Spleen (tissue), 11 donors: Measurements from ENCODE around the gene NDOR1. TPM values are rescaled to one million over a fixed set of nuclear protein-coding genes. Genes with fewer than 3 reads are reported as not detected.
A peak's percentile ranks its signal among the peaks of the same experiment; 100 is the strongest.

ENCODE experiments used
- DNase-seq: peaks from one replicate; pipeline ENCODE4 v3.0.0-alpha.2; 2020
- H3K27ac ChIP-seq, 8 donors: fragments of 200-600 bp; sonication (generic) in 7 of 8; 1 replicate in 4 of 8; 2 replicates in 4 of 8; pipeline versions ENCODE4 v1.5.0 to v1.8.0; 2016 to 2021; ENCODE audit warnings: inconsistent platforms in 4 of 8, mild to moderate bottlenecking in 4 of 8, moderate library complexity in 1 of 8
- H3K27me3 ChIP-seq, 7 donors: fragments of 200-600 bp; sonication (generic) in 6 of 7; replicated peaks in 1 of 7; 1 replicate in 4 of 7; 2 replicates in 3 of 7; pipeline versions ENCODE4 v1.5.0 to v1.8.0; 2016 to 2021; ENCODE audit warnings: inconsistent platforms in 3 of 7, mild to moderate bottlenecking in 1 of 7
- H3K36me3 ChIP-seq, 6 donors: fragments of 200-600 bp; sonication (generic) in 5 of 6; 1 replicate in 4 of 6; 2 replicates in 2 of 6; pipeline versions ENCODE4 v1.5.0 to v1.8.0; 2016 to 2021; ENCODE audit warnings: inconsistent platforms in 2 of 6
- H3K4me1 ChIP-seq, 6 donors: fragments of 200-600 bp; sonication (generic) in 5 of 6; 1 replicate in 3 of 6; 2 replicates in 3 of 6; pipeline versions ENCODE4 v1.5.0 to v1.8.0; 2016 to 2021; ENCODE audit warnings: inconsistent platforms in 3 of 6
- H3K4me3 ChIP-seq, 8 donors: fragments of 200-600 bp; sonication (generic) in 7 of 8; 1 replicate in 4 of 8; 2 replicates in 4 of 8; pipeline versions ENCODE4 v1.5.0 to v1.8.0; 2016 to 2021; ENCODE audit warnings: inconsistent platforms in 4 of 8, mild to moderate bottlenecking in 4 of 8, moderate library complexity in 2 of 8
- H3K9me3 ChIP-seq, 8 donors: fragments of 200-600 bp; sonication (generic) in 7 of 8; 1 replicate in 4 of 8; 2 replicates in 4 of 8; pipeline versions ENCODE4 v1.5.0 to v1.8.0; 2016 to 2021; ENCODE audit warnings: inconsistent platforms in 4 of 8
- POLR2A ChIP-seq, 3 donors: fragments of 450-650 bp; IDR thresholded peaks; one replicate each; pipeline ENCODE4 v1.5.1; 2017; ENCODE audit warnings: antibody characterized with exemption in 3 of 3, mild to moderate bottlenecking in 1 of 3
- POLR2AphosphoS5 ChIP-seq, 3 donors: sonication (generic); formaldehyde crosslinking; IDR thresholded peaks; one replicate each; pipeline ENCODE4 v1.5.1; 2017; ENCODE audit warnings: antibody characterized with exemption in 3 of 3
- WGBS, 5 donors: extraction: QIAGEN DNeasy Blood & Tissue Kit in 3 of 5; methylation state at CpG; one replicate each; pipeline versions ENCODE4 v1.1.5 to v1.1.7; 2013 to 2018; 5-methylcytosine and 5-hydroxymethylcytosine counted together
- intact Hi-C: fragments of 100-400 bp; cut with DNase I; formaldehyde crosslinking; loops from one replicate; pipeline ENCODE4 v1.15.0; 2023; ENCODE audit warnings: low total_unique reads
- polyA plus RNA-seq, 3 donors: library from polyadenylated mRNA; stranded (reverse); fragments of 200-250 nt; gene quantifications; one replicate each; pipeline ENCODE4 v1.2.1, GENCODE V29; 2013
- total RNA-seq, 7 donors: library from RNA; depleted of rRNA in 3 of 7; stranded (reverse); fragments of >200 nt in 3 of 7; fragmentation: NEBNext Ultra II Directional in 4 of 7; extraction: Animal tissue kit (Norgen Biotek cat#: 25700) in 4 of 7; gene quantifications; one replicate each; pipeline versions ENCODE4 v1.1.0 to v1.2.1, GENCODE V29; 2016 to 2021
- TF ChIP-seq, protein P1 (sequence below), 11 experiments: fragments of 200-600 bp in 7 of 11; fragments of 450-650 bp in 4 of 11; sonication (generic) in 4 of 11; IDR thresholded peaks in 8 of 11; conservative IDR thresholded peaks in 3 of 11; 1 replicate in 7 of 11; 2 replicates in 4 of 11; pipeline versions ENCODE4 v1.4.0 to v1.8.0; 2016 to 2021; ENCODE audit warnings: antibody characterized with exemption in 11 of 11, inconsistent platforms in 4 of 11, mild to moderate bottlenecking in 1 of 11
- donor health status: healthy with polysubstance abuse.
- donor health status: DM: no; HTN: no; CAD: no; lungs with moderate emphysema.
- donor health status: DM: no; HTN: no; CAD: no.
- donor health status: Bipolar disorder and iron deficiency.
- donor health status: healthy.
- donor health status: DM: no; HTN: no; CAD: no.
- donor health status: DM: yes; HTN: yes; CAD: no.

NDOR1 gene
- total and polyA plus RNA-seq, 10 donors, result 6.3 to 28.7 (median 19.5) TPM

DNA sequence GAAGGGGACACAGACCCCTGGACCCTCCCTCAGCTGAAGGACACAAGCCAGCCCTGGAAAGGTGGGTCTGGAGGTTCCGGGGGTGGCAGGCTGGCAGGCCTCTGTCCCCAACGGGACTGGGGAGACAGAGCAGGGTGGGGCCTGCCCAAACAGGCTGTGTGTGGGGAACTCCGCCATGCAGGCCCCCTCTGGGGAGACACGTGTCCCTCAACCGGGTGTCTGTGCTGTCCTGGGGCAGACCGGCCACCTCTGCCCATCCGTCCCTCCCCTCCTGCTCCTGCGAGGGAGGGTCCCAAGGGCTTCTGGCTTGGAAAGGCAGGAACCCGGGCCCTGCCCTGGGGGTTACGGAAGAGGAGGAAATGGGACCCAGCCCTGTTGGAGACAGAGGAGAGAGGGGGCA, 26.6 kb downstream of the NDOR1 start:
- Histone ChIP-seq H3K9me3 (no peaks in the 10 kb centered on the region), H3K27ac (no peak overlapping the region), H3K27me3 (peaks cover 0 to 87% (median 45%) of the 10 kb centered on the region in 7 donors), H3K4me1 (peaks cover 11 to 38% (median 34%) of the 10 kb centered on the region in 6 donors), H3K4me3 (no peak overlapping the region), H3K36me3 (no peaks in the 10 kb centered on the region)
- WGBS, 5 donors, result 59 to 89% (median 75%) methylated on average over 5 to 10 of the region's 10 CpGs
- DNase-seq, result no peak
- TF ChIP-seq POLR2A (IDR thresholded peaks at IDR 0.05), result no peak
- TF ChIP-seq POLR2AphosphoS5 (IDR thresholded peaks at IDR 0.05), result no peak
- TF ChIP-seq, protein P1, sequence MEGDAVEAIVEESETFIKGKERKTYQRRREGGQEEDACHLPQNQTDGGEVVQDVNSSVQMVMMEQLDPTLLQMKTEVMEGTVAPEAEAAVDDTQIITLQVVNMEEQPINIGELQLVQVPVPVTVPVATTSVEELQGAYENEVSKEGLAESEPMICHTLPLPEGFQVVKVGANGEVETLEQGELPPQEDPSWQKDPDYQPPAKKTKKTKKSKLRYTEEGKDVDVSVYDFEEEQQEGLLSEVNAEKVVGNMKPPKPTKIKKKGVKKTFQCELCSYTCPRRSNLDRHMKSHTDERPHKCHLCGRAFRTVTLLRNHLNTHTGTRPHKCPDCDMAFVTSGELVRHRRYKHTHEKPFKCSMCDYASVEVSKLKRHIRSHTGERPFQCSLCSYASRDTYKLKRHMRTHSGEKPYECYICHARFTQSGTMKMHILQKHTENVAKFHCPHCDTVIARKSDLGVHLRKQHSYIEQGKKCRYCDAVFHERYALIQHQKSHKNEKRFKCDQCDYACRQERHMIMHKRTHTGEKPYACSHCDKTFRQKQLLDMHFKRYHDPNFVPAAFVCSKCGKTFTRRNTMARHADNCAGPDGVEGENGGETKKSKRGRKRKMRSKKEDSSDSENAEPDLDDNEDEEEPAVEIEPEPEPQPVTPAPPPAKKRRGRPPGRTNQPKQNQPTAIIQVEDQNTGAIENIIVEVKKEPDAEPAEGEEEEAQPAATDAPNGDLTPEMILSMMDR (IDR thresholded peaks at IDR 0.05 in 8 of 11, conservative IDR thresholded peaks at IDR 0.05 in 3 of 11), result no peak
- intact Hi-C loops, result no loop called here

- intact Hi-C loops, result no loop called here
- Histone ChIP-seq H3K27ac (no peak overlapping the region), H3K4me3 (no peak overlapping the region), H3K4me1 (peaks cover 11 to 38% (median 33%) of the 10 kb centered on the region in 6 donors), H3K27me3 (peaks cover 0 to 83% (median 45%) of the 10 kb centered on the region in 7 donors), H3K9me3 (no peaks in the 10 kb centered on the region), H3K36me3 (no peaks in the 10 kb centered on the region)
- TF ChIP-seq, protein P1 (IDR thresholded peaks at IDR 0.05 in 8 of 11, conservative IDR thresholded peaks at IDR 0.05 in 3 of 11), result no peak
- TF ChIP-seq POLR2A (IDR thresholded peaks at IDR 0.05) (no peak), POLR2AphosphoS5 (IDR thresholded peaks at IDR 0.05) (no peak)
- WGBS, 5 donors, result 69 to 84% (median 77%) methylated on average over 7 to 24 of the region's 24 CpGs
- no peak for DNase-seq
Observed at GRCh38 chr9:137232510-137232909, 27.0 kb downstream of the NDOR1 start.

DNA sequence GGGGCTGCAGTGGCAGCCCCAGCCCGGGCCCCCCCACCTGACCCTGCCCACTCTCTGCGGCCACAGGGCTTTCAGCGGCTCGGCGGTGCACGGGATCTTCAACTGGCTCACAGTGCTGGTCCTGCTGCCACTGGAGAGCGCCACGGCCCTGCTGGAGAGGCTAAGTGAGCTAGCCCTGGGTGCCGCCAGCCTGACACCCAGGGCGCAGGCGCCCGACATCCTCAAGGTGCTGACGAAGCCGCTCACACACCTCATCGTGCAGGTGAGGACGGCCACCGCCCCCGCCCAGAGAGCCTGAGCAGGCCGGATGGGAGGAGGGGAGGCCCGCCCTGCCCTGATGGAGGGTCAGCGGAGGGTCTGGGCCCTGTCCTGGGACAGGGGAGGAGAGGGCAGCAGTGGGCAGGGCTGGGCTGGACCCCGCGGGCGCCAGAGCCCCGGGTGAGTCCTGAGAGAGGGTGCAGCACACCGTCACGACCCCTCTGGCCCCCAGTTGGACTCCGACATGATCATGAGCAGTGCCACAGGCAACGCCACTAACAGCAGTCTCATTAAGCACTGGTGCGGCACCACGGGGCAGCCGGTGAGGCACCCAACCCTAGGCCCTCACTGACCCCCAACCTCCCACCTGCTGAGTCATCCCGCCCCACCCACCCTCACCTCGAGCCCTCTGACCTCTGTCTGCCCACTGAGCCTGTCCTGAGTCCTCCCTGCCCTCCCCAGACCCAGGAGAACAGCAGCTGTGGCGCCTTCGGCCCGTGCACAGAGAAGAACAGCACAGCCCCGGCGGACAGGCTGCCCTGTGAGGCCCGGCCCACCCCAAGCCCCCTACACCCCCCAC, 27.9 kb downstream of the NDOR1 start:
- 83 to 89% (median 84%) methylated on average over 23 to 40 of the region's 40 CpGs for WGBS, 5 donors
- intact Hi-C loops, result no loop called here
- Histone ChIP-seq H3K36me3 (no peaks in the 10 kb centered on the region), H3K4me3 (no peak overlapping the region), H3K27ac (no peak overlapping the region), H3K9me3 (no peaks in the 10 kb centered on the region), H3K4me1 (peaks cover 11 to 44% (median 36%) of the 10 kb centered on the region in 6 donors), H3K27me3 (peaks cover 0 to 76% (median 41%) of the 10 kb centered on the region in 7 donors)
- no peak for DNase-seq
- TF ChIP-seq, protein P1 (IDR thresholded peaks at IDR 0.05 in 8 of 11, conservative IDR thresholded peaks at IDR 0.05 in 3 of 11), result no peak
- TF ChIP-seq POLR2A (IDR thresholded peaks at IDR 0.05), result no peak
- no peak for TF ChIP-seq POLR2AphosphoS5 (IDR thresholded peaks at IDR 0.05)

DNA sequence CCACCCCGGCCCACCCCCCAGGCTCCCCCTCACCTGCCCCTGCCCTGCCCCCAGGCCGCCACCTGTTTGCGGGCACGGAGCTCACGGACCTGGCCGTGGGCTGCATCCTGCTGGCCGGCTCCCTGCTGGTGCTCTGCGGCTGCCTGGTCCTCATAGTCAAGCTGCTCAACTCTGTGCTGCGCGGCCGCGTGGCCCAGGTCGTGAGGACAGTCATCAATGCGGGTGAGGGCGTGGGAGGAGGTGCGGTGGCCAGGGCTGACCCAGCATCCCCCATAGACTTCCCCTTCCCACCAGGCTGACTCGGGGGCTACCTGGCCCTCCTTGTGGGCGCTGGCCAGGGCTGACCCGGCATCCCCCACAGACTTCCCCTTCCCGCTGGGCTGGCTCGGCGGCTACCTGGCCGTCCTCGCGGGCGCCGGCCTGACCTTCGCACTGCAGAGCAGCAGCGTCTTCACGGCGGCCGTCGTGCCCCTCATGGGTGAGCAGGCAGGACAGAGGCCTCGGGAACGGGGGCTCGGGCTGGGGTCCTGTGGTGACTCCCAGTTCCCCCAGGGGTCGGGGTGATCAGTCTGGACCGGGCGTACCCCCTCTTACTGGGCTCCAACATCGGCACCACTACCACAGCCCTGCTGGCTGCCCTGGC, 28.7 kb downstream of the NDOR1 start:
- no peak for DNase-seq
- H3K4me1 ChIP-seq, result peaks cover 11 to 53% (median 44%) of the 10 kb centered on the region in 6 donors
- H3K9me3 ChIP-seq, result no peaks in the 10 kb centered on the region
- 60 to 77% (median 70%) methylated on average over 17 to 40 of the region's 40 CpGs for WGBS, 5 donors
- TF ChIP-seq, protein P1 (IDR thresholded peaks at IDR 0.05 in 8 of 11, conservative IDR thresholded peaks at IDR 0.05 in 3 of 11), result no peak
- TF ChIP-seq POLR2AphosphoS5 (IDR thresholded peaks at IDR 0.05) (peak in 1 of 3 donors; percentile 35), POLR2A (IDR thresholded peaks at IDR 0.05) (no peak)
- intact Hi-C loops, result no loop called here
- H3K36me3 ChIP-seq, result no peaks in the 10 kb centered on the region
- no peak overlapping the region for H3K4me3 ChIP-seq
- H3K27me3 ChIP-seq, result peaks cover 0 to 68% (median 32%) of the 10 kb centered on the region in 7 donors
- H3K27ac ChIP-seq, result no peak overlapping the region
